H9 (cell line): Measurements from ENCODE around the gene MARVELD1. TPM values are rescaled to one million over a fixed set of nuclear protein-coding genes. Genes with fewer than 3 reads are reported as not detected.
A peak's percentile ranks its signal among the peaks of the same experiment; 100 is the strongest.

Experiments used
- DNase-seq: peaks from one replicate; pipeline ENCODE4 v3.0.0-alpha.2; 2017
- H2AFZ ChIP-seq: one replicate; pipeline ENCODE4 v1.6.1; 2013; ENCODE audit warnings: mild to moderate bottlenecking, low read length, control low read depth, moderate library complexity
- H2AK5ac ChIP-seq: 2 replicates; pipeline ENCODE4 v1.6.1; 2013; ENCODE audit warnings: low read length, control low read depth, mixed read lengths; ENCODE audit not compliant: insufficient read length
- H2BK120ac ChIP-seq: one replicate; pipeline ENCODE4 v1.6.1; 2013; ENCODE audit warnings: low read depth, mild to moderate bottlenecking, low read length, control low read depth, inconsistent platforms; ENCODE audit not compliant: poor library complexity, severe bottlenecking
- H2BK12ac ChIP-seq: 2 replicates; pipeline ENCODE4 v1.6.1; 2013; ENCODE audit warnings: low read length, control low read depth, mixed read lengths, low read depth; ENCODE audit not compliant: insufficient read length
- H2BK15ac ChIP-seq: 2 replicates; pipeline ENCODE4 v1.6.1; 2013; ENCODE audit warnings: low read depth, low read length, control low read depth
- H2BK20ac ChIP-seq: one replicate; pipeline ENCODE4 v1.6.1; 2013; ENCODE audit warnings: low read depth, mild to moderate bottlenecking, low read length, control low read depth, inconsistent platforms; ENCODE audit not compliant: poor library complexity, severe bottlenecking
- H2BK5ac ChIP-seq: 2 replicates; pipeline ENCODE4 v1.6.1; 2013; ENCODE audit warnings: low read length, control low read depth, mixed read lengths; ENCODE audit not compliant: insufficient read length
- H3K14ac ChIP-seq: 2 replicates; pipeline ENCODE4 v1.6.1; 2013; ENCODE audit warnings: low read length, control low read depth; ENCODE audit not compliant: insufficient read depth
- H3K18ac ChIP-seq: 2 replicates; pipeline ENCODE4 v1.6.1; 2013; ENCODE audit warnings: low read depth, mild to moderate bottlenecking, mixed read lengths, low read length, control low read depth; ENCODE audit not compliant: insufficient read length
- H3K23ac ChIP-seq: 2 replicates; pipeline ENCODE4 v1.6.1; 2013; ENCODE audit warnings: low read length, control low read depth, mixed read lengths, low read depth; ENCODE audit not compliant: insufficient read length
- H3K23me2 ChIP-seq: 2 replicates; pipeline ENCODE4 v1.6.1; 2013; ENCODE audit warnings: low read depth, mild to moderate bottlenecking, mixed read lengths, low read length, control low read depth; ENCODE audit not compliant: insufficient read length, poor library complexity, severe bottlenecking
- H3K27ac ChIP-seq: 2 replicates; pipeline ENCODE4 v1.5.1; 2013; ENCODE audit warnings: low read length, control low read depth, mixed read lengths, low read depth; ENCODE audit not compliant: insufficient read length
- H3K27me3 ChIP-seq: 2 replicates; pipeline ENCODE4 v1.6.1; 2013; ENCODE audit warnings: low read length, control low read depth, inconsistent platforms; ENCODE audit not compliant: insufficient read depth
- H3K4ac ChIP-seq: 2 replicates; pipeline ENCODE4 v1.6.1; 2013; ENCODE audit warnings: low read depth, mild to moderate bottlenecking, control low read depth, inconsistent platforms, low read length, moderate library complexity
- H3K4me1 ChIP-seq: 2 replicates; pipeline ENCODE4 v1.6.1; 2013; ENCODE audit warnings: low read length, control low read depth, inconsistent platforms; ENCODE audit not compliant: insufficient read depth
- H3K4me2 ChIP-seq: 2 replicates; pipeline ENCODE4 v1.6.1; 2013; ENCODE audit warnings: low read length, control low read depth, mixed read lengths; ENCODE audit not compliant: insufficient read length, insufficient read depth
- H3K56ac ChIP-seq: 2 replicates; pipeline ENCODE4 v1.6.1; 2013; ENCODE audit warnings: low read depth, mild to moderate bottlenecking, mixed read lengths, low read length, control low read depth; ENCODE audit not compliant: insufficient read length
- H3K79me1 ChIP-seq: 2 replicates; pipeline ENCODE4 v1.6.1; 2013; ENCODE audit warnings: low read depth, mild to moderate bottlenecking, moderate library complexity, low read length, control low read depth, inconsistent platforms; ENCODE audit not compliant: insufficient read depth, poor library complexity, severe bottlenecking
- H3K79me2 ChIP-seq: 2 replicates; pipeline ENCODE4 v1.6.1; 2013; ENCODE audit warnings: low read length, control low read depth, inconsistent platforms; ENCODE audit not compliant: insufficient read depth
- H3K9ac ChIP-seq: 2 replicates; pipeline ENCODE4 v1.6.1; 2013; ENCODE audit warnings: low read length, control low read depth, mixed read lengths; ENCODE audit not compliant: insufficient read length; ENCODE audit errors: extremely low read depth
- H3K9me3 ChIP-seq: one replicate; pipeline ENCODE4 v1.6.1; 2013; ENCODE audit warnings: low read depth, low read length, inconsistent platforms; ENCODE audit not compliant: control insufficient read depth
- H3T11ph ChIP-seq: one replicate; pipeline ENCODE4 v1.6.1; 2013; ENCODE audit warnings: mild to moderate bottlenecking, low read length, control low read depth, inconsistent platforms
- H4K20me1 ChIP-seq: one replicate; pipeline ENCODE4 v1.6.1; 2013; ENCODE audit not compliant: control insufficient read depth, insufficient read length, insufficient read depth
- H4K5ac ChIP-seq: 2 replicates; pipeline ENCODE4 v1.6.1; 2013; ENCODE audit warnings: low read depth, mild to moderate bottlenecking, mixed read lengths, low read length, control low read depth; ENCODE audit not compliant: insufficient read length
- H4K8ac ChIP-seq: replicated peaks from 2 replicates; pipeline ENCODE4 v1.6.1; 2013; ENCODE audit warnings: low read length, control low read depth, mixed read lengths, low read depth; ENCODE audit not compliant: insufficient read length
- H4K91ac ChIP-seq: 2 replicates; pipeline ENCODE4 v1.6.1; 2013; ENCODE audit warnings: low read depth, mild to moderate bottlenecking, moderate library complexity, mixed read lengths, low read length, control low read depth; ENCODE audit not compliant: insufficient read length
- H3K27ac Mint-ChIP-seq, 3 experiments: 2 replicates in 2 of 3; 3 replicates in 1 of 3; pipeline ENCODE4 v1.8.0; 2020 to 2021; ENCODE audit warnings: mixed read lengths in 3 of 3, mild to moderate bottlenecking in 1 of 3, moderate library complexity in 1 of 3
- H3K27me3 Mint-ChIP-seq: 2 replicates; pipeline ENCODE4 v1.8.0; 2021; ENCODE audit warnings: low read depth, mild to moderate bottlenecking, moderate library complexity, mixed read lengths
- H3K36me3 Mint-ChIP-seq, 3 experiments: 2 replicates in 2 of 3; 3 replicates in 1 of 3; pipeline ENCODE4 v1.8.0; 2020 to 2021; ENCODE audit warnings: low read depth in 3 of 3, mixed read lengths in 3 of 3; ENCODE audit not compliant: insufficient read depth in 1 of 3
- H3K4me1 Mint-ChIP-seq, 2 experiments: 2 replicates each; pipeline ENCODE4 v1.8.0; 2020; ENCODE audit warnings: mixed read lengths in 2 of 2
- H3K4me3 Mint-ChIP-seq, 2 experiments: 2 replicates in 1 of 2; 3 replicates in 1 of 2; pipeline ENCODE4 v1.8.0; 2020 to 2021; ENCODE audit warnings: mild to moderate bottlenecking in 2 of 2, mixed read lengths in 2 of 2, moderate library complexity in 1 of 2
- H3K9me3 Mint-ChIP-seq, 2 experiments: 2 replicates in 1 of 2; 3 replicates in 1 of 2; pipeline ENCODE4 v1.8.0; 2020; ENCODE audit warnings: mild to moderate bottlenecking in 2 of 2, mixed read lengths in 2 of 2, moderate library complexity in 1 of 2
- whole genome bisulfite sequencing: extraction: QIAGEN DNeasy Blood & Tissue Kit; methylation state at CpG from one replicate; pipeline ENCODE4 v1.1.7; 2013; ENCODE audit warnings: missing lambda C conversion rate, low lambda C conversion rate, mixed read lengths; ENCODE audit not compliant: insufficient read length; ENCODE audit errors: extremely low coverage; 5-methylcytosine and 5-hydroxymethylcytosine counted together
- total RNA-seq: library from RNA; stranded (reverse); gene quantifications from 2 replicates; pipeline ENCODE4 v1.2.1, GENCODE V29; 2021
- TF ChIP-seq, protein P1 (sequence below): fragments of 200-600 bp; sonication (generic); conservative IDR thresholded peaks from 3 replicates; pipeline ENCODE4 v1.8.0; 2021; ENCODE audit warnings: antibody characterized with exemption, mild to moderate bottlenecking

The MARVELD1 gene
- total RNA-seq, 1 experiment from 2014 or later: 26.7 TPM

- Histone ChIP-seq H3K9ac (no peak overlapping the region), H3K79me2 (no peaks in the 10 kb centered on the region), H2BK120ac (no peak overlapping the region), H3T11ph (no peak overlapping the region), H3K4me1 (no peaks in the 10 kb centered on the region), H3K23me2 (no peaks in the 10 kb centered on the region), H3K56ac (no peak overlapping the region), H2AFZ (no peak overlapping the region), H2BK20ac (no peak overlapping the region), H3K9me3 (no peaks in the 10 kb centered on the region), H4K8ac (no peak overlapping the region), H3K27me3 (no peaks in the 10 kb centered on the region), H4K91ac (no peak overlapping the region), H3K18ac (no peak overlapping the region), H3K23ac (no peak overlapping the region), H2BK12ac (no peak overlapping the region), H3K27ac (no peak overlapping the region), H3K79me1 (no peaks in the 10 kb centered on the region), H2BK5ac (no peak overlapping the region), H4K5ac (no peak overlapping the region), H2AK5ac (no peak overlapping the region), H4K20me1 (no peaks in the 10 kb centered on the region), H3K4me2 (no peak overlapping the region), H2BK15ac (no peak overlapping the region), H3K4ac (no peak overlapping the region), H3K14ac (no peak overlapping the region)
- H3K27me3 Mint-ChIP-seq: peaks cover 2% of the 10 kb centered on the region; the same call in 1 of the 2 replicates
- no CpG with 5 or more reads among the region's 11 CpGs for WGBS
- H3K9me3 Mint-ChIP-seq: no peaks in the 10 kb centered on the region
- peak overlapping the region in 1 of 3 experiments; percentile 77; a peak in 2 of 7 replicates for H3K27ac Mint-ChIP-seq
- no peak overlapping the region for H3K4me3 Mint-ChIP-seq
- H3K36me3 Mint-ChIP-seq: peaks cover 7 to 46% (median 23%) of the 10 kb centered on the region in 3 experiments
- TF ChIP-seq, protein P1, sequence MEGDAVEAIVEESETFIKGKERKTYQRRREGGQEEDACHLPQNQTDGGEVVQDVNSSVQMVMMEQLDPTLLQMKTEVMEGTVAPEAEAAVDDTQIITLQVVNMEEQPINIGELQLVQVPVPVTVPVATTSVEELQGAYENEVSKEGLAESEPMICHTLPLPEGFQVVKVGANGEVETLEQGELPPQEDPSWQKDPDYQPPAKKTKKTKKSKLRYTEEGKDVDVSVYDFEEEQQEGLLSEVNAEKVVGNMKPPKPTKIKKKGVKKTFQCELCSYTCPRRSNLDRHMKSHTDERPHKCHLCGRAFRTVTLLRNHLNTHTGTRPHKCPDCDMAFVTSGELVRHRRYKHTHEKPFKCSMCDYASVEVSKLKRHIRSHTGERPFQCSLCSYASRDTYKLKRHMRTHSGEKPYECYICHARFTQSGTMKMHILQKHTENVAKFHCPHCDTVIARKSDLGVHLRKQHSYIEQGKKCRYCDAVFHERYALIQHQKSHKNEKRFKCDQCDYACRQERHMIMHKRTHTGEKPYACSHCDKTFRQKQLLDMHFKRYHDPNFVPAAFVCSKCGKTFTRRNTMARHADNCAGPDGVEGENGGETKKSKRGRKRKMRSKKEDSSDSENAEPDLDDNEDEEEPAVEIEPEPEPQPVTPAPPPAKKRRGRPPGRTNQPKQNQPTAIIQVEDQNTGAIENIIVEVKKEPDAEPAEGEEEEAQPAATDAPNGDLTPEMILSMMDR: no peak
- H3K4me1 Mint-ChIP-seq: peaks cover 23 to 38% of the 10 kb centered on the region in 2 experiments
- DNase-seq: no peak
Observed at GRCh38 chr10:97760461-97761257, 47.1 kb downstream of the MARVELD1 start.
